GM23338 (cell line): Measurements from ENCODE around the gene DBF4B. TPM values are rescaled to one million over a fixed set of nuclear protein-coding genes. Genes with fewer than 3 reads are reported as not detected.

Source experiments
- ATAC-seq: fragments of 200-7000 bp; cut with Tn5 transposase; 3 replicates; pipeline ENCODE4 v1.9.1; 2020
- DNase-seq: peaks from one replicate; pipeline ENCODE4 v3.0.0-alpha.2; 2015; ENCODE audit warnings: low spot score
- H2AFZ ChIP-seq: fragments of 200-600 bp; sonication (generic); 2 replicates; pipeline ENCODE4 v1.8.0; 2016; ENCODE audit warnings: antibody characterized with exemption, mild to moderate bottlenecking, moderate library complexity
- H3F3A ChIP-seq: fragments of 200-600 bp; sonication (generic); replicated peaks from 2 replicates; pipeline ENCODE4 v1.8.0; 2017; ENCODE audit warnings: antibody characterized with exemption, mixed run types, low read depth
- H3K27ac ChIP-seq: fragments of 200-600 bp; sonication (generic); 2 replicates; pipeline ENCODE4 v1.6.1; 2016; ENCODE audit warnings: low read depth
- H3K27me3 ChIP-seq: fragments of 200-600 bp; sonication (generic); 2 replicates; pipeline ENCODE4 v1.8.0; 2016; ENCODE audit warnings: mild to moderate bottlenecking, mixed run types, moderate library complexity; ENCODE audit not compliant: insufficient read depth
- H3K36me3 ChIP-seq: fragments of 200-600 bp; sonication (generic); 2 replicates; pipeline ENCODE4 v1.8.0; 2016; ENCODE audit warnings: mild to moderate bottlenecking; ENCODE audit not compliant: insufficient read depth
- H3K4me1 ChIP-seq: fragments of 200-600 bp; sonication (generic); 2 replicates; pipeline ENCODE4 v1.8.0; 2016; ENCODE audit warnings: mild to moderate bottlenecking, moderate library complexity; ENCODE audit not compliant: insufficient read depth
- H3K4me2 ChIP-seq: fragments of 200-600 bp; sonication (generic); 2 replicates; pipeline ENCODE4 v1.7.1; 2017; ENCODE audit warnings: mixed run types
- H3K4me3 ChIP-seq: fragments of 200-600 bp; sonication (generic); 2 replicates; pipeline ENCODE4 v1.6.1; 2016; ENCODE audit warnings: mixed run types
- H3K79me2 ChIP-seq: fragments of 200-600 bp; sonication (generic); replicated peaks from 2 replicates; pipeline ENCODE4 v1.8.0; 2017; ENCODE audit warnings: mild to moderate bottlenecking; ENCODE audit not compliant: insufficient read depth
- H3K9me2 ChIP-seq: fragments of 200-600 bp; sonication (generic); 2 replicates; pipeline ENCODE4 v1.8.0; 2017; ENCODE audit not compliant: insufficient read depth
- H4K20me1 ChIP-seq: fragments of 200-600 bp; sonication (generic); replicated peaks from 2 replicates; pipeline ENCODE4 v1.8.0; 2017; ENCODE audit warnings: mild to moderate bottlenecking; ENCODE audit not compliant: insufficient read depth
- H3K27ac Mint-ChIP-seq: 2 replicates; pipeline ENCODE4 v1.8.0; 2020; ENCODE audit warnings: inconsistent platforms, mild to moderate bottlenecking, moderate library complexity, mixed read lengths
- H3K27me3 Mint-ChIP-seq: 3 replicates; pipeline ENCODE4 v1.8.0; 2022; ENCODE audit warnings: low read depth, mild to moderate bottlenecking, moderate library complexity, mixed read lengths, inconsistent platforms; ENCODE audit not compliant: insufficient read depth, poor library complexity
- H3K36me3 Mint-ChIP-seq: 3 replicates; pipeline ENCODE4 v1.8.0; 2021; ENCODE audit warnings: low read depth, mild to moderate bottlenecking, inconsistent platforms, moderate library complexity, mixed read lengths
- H3K4me1 Mint-ChIP-seq: 3 replicates; pipeline ENCODE4 v1.8.0; 2020; ENCODE audit warnings: mild to moderate bottlenecking, inconsistent platforms, mixed read lengths
- H3K4me3 Mint-ChIP-seq: 3 replicates; pipeline ENCODE4 v1.8.0; 2021; ENCODE audit warnings: moderate library complexity, mild to moderate bottlenecking, inconsistent platforms, mixed read lengths
- H3K9me3 Mint-ChIP-seq: 3 replicates; pipeline ENCODE4 v1.8.0; 2020; ENCODE audit warnings: moderate library complexity, mild to moderate bottlenecking, inconsistent platforms, mixed read lengths
- CREB1 ChIP-seq: fragments of 250-450 bp; sonication (Bioruptor Pico); IDR thresholded peaks from 2 replicates; pipeline ENCODE4 v1.5.0; 2020; ENCODE audit warnings: low read depth, mild to moderate bottlenecking, moderate library complexity
- EZH2 ChIP-seq: fragments of 200-600 bp; sonication (generic); IDR thresholded peaks from one replicate; pipeline ENCODE4 v1.8.0; 2017; ENCODE audit warnings: antibody characterized with exemption, mild to moderate bottlenecking, low read depth; ENCODE audit not compliant: unreplicated experiment
- EZH2phosphoT487 ChIP-seq: fragments of 200-600 bp; sonication (generic); IDR thresholded peaks from one replicate; pipeline ENCODE4 v1.8.1; 2018; ENCODE audit warnings: antibody characterized with exemption; ENCODE audit not compliant: unreplicated experiment
- JUNB ChIP-seq: IDR thresholded peaks from one replicate; pipeline ENCODE4 v1.6.1; 2016; ENCODE audit warnings: antibody characterized with exemption; ENCODE audit not compliant: unreplicated experiment
- NANOG ChIP-seq: IDR thresholded peaks from 2 replicates; pipeline ENCODE4 v1.6.1; 2016; ENCODE audit warnings: antibody characterized with exemption, borderline replicate concordance
- POLR2AphosphoS5 ChIP-seq: IDR thresholded peaks from 2 replicates; pipeline ENCODE4 v1.6.1; 2016; ENCODE audit warnings: antibody characterized with exemption, low read depth
- STAT1 ChIP-seq: IDR thresholded peaks from one replicate; pipeline ENCODE4 v1.6.1; 2016; ENCODE audit warnings: antibody characterized with exemption; ENCODE audit not compliant: unreplicated experiment
- ZNF114 ChIP-seq: fragments of 250-450 bp; sonication (Bioruptor Pico); IDR thresholded peaks from 2 replicates; pipeline ENCODE4 v1.5.0; 2020; ENCODE audit warnings: mild to moderate bottlenecking, moderate library complexity
- ZNF331 ChIP-seq: fragments of 250-450 bp; sonication (Bioruptor Pico); IDR thresholded peaks from 2 replicates; pipeline ENCODE4 v1.5.0; 2020; ENCODE audit warnings: low read depth, mild to moderate bottlenecking, moderate library complexity
- polyA plus RNA-seq: library from polyadenylated mRNA; unstranded; fragments of >200 nt; fragmentation: Nextera tagmentation; extraction: Ambion mirVana; gene quantifications from 2 replicates; pipeline ENCODE4 v1.2.1, GENCODE V29; 2016
- total RNA-seq: library from RNA; depleted of rRNA; stranded (reverse); fragments of >200 nt; shearing (Covaris generic); gene quantifications from 2 replicates; pipeline ENCODE4 v1.2.3, GENCODE V29; 2014
- TF ChIP-seq, protein P1 (sequence below): fragments of 250-450 bp; sonication (Bioruptor Pico); IDR thresholded peaks from 2 replicates; pipeline ENCODE4 v1.5.0; 2020; ENCODE audit warnings: mild to moderate bottlenecking, moderate library complexity
- TF ChIP-seq, protein P2 (sequence below), 2 experiments: fragments of 200-600 bp in 1 of 2; sonication (generic) in 1 of 2; conservative IDR thresholded peaks; 2 replicates each; pipeline versions ENCODE4 v1.5.1 to v1.6.1; 2016 to 2017; ENCODE audit warnings: antibody characterized with exemption in 2 of 2, low read depth in 2 of 2, mild to moderate bottlenecking in 2 of 2, moderate library complexity in 1 of 2
- TF ChIP-seq, protein P3 (sequence below): IDR thresholded peaks from one replicate; pipeline ENCODE4 v1.6.1; 2018; ENCODE audit warnings: antibody characterized with exemption; ENCODE audit not compliant: unreplicated experiment
- TF ChIP-seq, protein P4 (sequence below): IDR thresholded peaks from 2 replicates; pipeline ENCODE4 v1.6.1; 2016; ENCODE audit warnings: antibody characterized with exemption

The DBF4B gene
- total and polyA plus RNA-seq, 2 experiments from 2014 or later = 9.9 to 16.4 TPM

DNA sequence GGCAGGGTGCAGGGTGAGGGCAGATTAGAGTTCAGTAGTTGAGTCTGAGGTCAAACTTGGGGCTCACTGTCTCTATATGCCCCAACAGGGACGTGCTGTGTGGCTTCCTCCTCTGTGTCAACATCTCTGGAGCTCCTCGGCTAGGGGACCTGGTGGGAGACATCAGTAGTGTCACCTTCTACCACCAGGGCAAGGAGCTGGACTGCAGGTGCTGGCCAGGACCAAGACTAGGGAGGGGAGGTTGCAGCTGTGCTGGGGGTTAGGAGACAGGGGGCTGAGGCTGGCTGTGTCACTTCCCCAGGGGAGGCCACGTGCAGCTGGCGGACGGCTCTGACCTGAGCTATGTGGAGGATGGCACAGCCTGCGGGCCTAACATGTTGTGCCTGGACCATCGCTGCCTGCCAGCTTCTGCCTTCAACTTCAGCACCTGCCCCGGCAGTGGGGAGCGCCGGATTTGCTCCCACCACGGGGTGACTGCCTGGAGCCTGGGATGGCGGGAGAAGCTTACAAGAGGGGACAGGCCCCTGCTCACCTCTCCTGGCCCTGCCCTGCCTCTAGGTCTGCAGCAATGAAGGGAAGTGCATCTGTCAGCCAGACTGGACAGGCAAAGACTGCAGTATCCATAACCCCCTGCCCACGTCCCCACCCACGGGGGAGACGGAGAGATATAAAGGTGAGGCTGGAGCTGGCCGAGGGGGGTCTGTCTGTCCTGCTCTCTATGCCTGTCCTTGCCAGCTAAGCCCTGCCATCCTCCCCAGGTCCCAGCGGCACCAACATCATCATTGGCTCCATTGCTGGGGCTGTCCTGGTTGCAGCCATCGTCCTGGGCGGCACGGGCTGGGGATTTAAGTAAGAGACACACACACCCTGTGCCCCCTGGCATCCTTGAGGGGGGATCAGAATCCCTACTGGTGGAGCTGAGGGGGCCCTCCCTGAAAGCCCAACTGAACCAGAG lies 69.2 kb downstream of the DBF4B start:
- TF ChIP-seq, protein P1, sequence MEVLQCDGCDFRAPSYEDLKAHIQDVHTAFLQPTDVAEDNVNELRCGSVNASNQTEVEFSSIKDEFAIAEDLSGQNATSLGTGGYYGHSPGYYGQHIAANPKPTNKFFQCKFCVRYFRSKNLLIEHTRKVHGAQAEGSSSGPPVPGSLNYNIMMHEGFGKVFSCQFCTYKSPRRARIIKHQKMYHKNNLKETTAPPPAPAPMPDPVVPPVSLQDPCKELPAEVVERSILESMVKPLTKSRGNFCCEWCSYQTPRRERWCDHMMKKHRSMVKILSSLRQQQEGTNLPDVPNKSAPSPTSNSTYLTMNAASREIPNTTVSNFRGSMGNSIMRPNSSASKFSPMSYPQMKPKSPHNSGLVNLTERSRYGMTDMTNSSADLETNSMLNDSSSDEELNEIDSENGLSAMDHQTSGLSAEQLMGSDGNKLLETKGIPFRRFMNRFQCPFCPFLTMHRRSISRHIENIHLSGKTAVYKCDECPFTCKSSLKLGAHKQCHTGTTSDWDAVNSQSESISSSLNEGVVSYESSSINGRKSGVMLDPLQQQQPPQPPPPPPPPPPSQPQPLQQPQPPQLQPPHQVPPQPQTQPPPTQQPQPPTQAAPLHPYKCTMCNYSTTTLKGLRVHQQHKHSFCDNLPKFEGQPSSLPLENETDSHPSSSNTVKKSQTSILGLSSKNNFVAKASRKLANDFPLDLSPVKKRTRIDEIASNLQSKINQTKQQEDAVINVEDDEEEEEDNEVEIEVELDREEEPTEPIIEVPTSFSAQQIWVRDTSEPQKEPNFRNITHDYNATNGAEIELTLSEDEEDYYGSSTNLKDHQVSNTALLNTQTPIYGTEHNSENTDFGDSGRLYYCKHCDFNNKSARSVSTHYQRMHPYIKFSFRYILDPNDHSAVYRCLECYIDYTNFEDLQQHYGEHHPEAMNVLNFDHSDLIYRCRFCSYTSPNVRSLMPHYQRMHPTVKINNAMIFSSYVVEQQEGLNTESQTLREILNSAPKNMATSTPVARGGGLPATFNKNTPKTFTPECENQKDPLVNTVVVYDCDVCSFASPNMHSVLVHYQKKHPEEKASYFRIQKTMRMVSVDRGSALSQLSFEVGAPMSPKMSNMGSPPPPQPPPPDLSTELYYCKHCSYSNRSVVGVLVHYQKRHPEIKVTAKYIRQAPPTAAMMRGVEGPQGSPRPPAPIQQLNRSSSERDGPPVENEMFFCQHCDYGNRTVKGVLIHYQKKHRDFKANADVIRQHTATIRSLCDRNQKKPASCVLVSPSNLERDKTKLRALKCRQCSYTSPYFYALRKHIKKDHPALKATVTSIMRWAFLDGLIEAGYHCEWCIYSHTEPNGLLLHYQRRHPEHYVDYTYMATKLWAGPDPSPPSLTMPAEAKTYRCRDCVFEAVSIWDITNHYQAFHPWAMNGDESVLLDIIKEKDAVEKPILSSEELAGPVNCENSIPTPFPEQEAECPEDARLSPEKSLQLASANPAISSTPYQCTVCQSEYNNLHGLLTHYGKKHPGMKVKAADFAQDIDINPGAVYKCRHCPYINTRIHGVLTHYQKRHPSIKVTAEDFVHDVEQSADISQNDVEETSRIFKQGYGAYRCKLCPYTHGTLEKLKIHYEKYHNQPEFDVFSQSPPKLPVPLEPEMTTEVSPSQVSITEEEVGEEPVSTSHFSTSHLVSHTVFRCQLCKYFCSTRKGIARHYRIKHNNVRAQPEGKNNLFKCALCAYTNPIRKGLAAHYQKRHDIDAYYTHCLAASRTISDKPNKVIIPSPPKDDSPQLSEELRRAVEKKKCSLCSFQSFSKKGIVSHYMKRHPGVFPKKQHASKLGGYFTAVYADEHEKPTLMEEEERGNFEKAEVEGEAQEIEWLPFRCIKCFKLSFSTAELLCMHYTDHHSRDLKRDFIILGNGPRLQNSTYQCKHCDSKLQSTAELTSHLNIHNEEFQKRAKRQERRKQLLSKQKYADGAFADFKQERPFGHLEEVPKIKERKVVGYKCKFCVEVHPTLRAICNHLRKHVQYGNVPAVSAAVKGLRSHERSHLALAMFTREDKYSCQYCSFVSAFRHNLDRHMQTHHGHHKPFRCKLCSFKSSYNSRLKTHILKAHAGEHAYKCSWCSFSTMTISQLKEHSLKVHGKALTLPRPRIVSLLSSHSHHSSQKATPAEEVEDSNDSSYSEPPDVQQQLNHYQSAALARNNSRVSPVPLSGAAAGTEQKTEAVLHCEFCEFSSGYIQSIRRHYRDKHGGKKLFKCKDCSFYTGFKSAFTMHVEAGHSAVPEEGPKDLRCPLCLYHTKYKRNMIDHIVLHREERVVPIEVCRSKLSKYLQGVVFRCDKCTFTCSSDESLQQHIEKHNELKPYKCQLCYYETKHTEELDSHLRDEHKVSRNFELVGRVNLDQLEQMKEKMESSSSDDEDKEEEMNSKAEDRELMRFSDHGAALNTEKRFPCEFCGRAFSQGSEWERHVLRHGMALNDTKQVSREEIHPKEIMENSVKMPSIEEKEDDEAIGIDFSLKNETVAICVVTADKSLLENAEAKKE (CRISPR knock-in tag) = no peak
- TF ChIP-seq POLR2AphosphoS5 = no peak
- no peak for TF ChIP-seq JUNB
- TF ChIP-seq, protein P2, sequence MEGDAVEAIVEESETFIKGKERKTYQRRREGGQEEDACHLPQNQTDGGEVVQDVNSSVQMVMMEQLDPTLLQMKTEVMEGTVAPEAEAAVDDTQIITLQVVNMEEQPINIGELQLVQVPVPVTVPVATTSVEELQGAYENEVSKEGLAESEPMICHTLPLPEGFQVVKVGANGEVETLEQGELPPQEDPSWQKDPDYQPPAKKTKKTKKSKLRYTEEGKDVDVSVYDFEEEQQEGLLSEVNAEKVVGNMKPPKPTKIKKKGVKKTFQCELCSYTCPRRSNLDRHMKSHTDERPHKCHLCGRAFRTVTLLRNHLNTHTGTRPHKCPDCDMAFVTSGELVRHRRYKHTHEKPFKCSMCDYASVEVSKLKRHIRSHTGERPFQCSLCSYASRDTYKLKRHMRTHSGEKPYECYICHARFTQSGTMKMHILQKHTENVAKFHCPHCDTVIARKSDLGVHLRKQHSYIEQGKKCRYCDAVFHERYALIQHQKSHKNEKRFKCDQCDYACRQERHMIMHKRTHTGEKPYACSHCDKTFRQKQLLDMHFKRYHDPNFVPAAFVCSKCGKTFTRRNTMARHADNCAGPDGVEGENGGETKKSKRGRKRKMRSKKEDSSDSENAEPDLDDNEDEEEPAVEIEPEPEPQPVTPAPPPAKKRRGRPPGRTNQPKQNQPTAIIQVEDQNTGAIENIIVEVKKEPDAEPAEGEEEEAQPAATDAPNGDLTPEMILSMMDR (conservative IDR thresholded peaks at IDR 0.05; ENCODE audit: low read depth in 2 of 2) = no peak
- TF ChIP-seq, protein P3, sequence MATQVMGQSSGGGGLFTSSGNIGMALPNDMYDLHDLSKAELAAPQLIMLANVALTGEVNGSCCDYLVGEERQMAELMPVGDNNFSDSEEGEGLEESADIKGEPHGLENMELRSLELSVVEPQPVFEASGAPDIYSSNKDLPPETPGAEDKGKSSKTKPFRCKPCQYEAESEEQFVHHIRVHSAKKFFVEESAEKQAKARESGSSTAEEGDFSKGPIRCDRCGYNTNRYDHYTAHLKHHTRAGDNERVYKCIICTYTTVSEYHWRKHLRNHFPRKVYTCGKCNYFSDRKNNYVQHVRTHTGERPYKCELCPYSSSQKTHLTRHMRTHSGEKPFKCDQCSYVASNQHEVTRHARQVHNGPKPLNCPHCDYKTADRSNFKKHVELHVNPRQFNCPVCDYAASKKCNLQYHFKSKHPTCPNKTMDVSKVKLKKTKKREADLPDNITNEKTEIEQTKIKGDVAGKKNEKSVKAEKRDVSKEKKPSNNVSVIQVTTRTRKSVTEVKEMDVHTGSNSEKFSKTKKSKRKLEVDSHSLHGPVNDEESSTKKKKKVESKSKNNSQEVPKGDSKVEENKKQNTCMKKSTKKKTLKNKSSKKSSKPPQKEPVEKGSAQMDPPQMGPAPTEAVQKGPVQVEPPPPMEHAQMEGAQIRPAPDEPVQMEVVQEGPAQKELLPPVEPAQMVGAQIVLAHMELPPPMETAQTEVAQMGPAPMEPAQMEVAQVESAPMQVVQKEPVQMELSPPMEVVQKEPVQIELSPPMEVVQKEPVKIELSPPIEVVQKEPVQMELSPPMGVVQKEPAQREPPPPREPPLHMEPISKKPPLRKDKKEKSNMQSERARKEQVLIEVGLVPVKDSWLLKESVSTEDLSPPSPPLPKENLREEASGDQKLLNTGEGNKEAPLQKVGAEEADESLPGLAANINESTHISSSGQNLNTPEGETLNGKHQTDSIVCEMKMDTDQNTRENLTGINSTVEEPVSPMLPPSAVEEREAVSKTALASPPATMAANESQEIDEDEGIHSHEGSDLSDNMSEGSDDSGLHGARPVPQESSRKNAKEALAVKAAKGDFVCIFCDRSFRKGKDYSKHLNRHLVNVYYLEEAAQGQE = no peak
- no peak for TF ChIP-seq STAT1
- TF ChIP-seq, protein P4, sequence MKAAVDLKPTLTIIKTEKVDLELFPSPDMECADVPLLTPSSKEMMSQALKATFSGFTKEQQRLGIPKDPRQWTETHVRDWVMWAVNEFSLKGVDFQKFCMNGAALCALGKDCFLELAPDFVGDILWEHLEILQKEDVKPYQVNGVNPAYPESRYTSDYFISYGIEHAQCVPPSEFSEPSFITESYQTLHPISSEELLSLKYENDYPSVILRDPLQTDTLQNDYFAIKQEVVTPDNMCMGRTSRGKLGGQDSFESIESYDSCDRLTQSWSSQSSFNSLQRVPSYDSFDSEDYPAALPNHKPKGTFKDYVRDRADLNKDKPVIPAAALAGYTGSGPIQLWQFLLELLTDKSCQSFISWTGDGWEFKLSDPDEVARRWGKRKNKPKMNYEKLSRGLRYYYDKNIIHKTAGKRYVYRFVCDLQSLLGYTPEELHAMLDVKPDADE = no peak
- no peak for TF ChIP-seq ZNF331
- TF ChIP-seq EZH2 = no peak
- TF ChIP-seq CREB1 (CRISPR knock-in tag) = no peak
- no peak for TF ChIP-seq EZH2phosphoT487
- TF ChIP-seq ZNF114 (CRISPR knock-in tag) = no peak
- no peak for TF ChIP-seq NANOG
- Histone ChIP-seq H3K27me3 (peaks cover 12% of the 10 kb centered on the region), H2AFZ (no peak overlapping the region), H3K79me2 (no peaks in the 10 kb centered on the region), H3K4me1 (peaks cover 22% of the 10 kb centered on the region), H3F3A (0 out of 2 replicates have a peak, but pooled peaks cover 2% of the 10 kb centered on the region), H3K27ac (no peak overlapping the region), H3K4me2 (no peak overlapping the region), H4K20me1 (0 out of 2 replicates have a peak, but pooled peaks cover 5% of the 10 kb centered on the region), H3K4me3 (no peak overlapping the region), H3K36me3 (no peaks in the 10 kb centered on the region), H3K9me2 (no peaks in the 10 kb centered on the region)
- no peak for ATAC-seq
- Mint-ChIP-seq H3K4me1 (peaks cover 29% of the 10 kb centered on the region), H3K27me3 (peaks cover 38% of the 10 kb centered on the region), H3K9me3 (no peaks in the 10 kb centered on the region), H3K36me3 (no peaks in the 10 kb centered on the region), H3K27ac (no peak overlapping the region), H3K4me3 (peak overlapping the region; percentile 33; the same call in 1 of the 3 replicates)
- no peak for DNase-seq
